Skeletal muscle cell (primary cell): ENCODE results near the gene CDH12.
"Not testable (repeated sequence)": the region's sequence is repeated elsewhere in the genome, so short reads cannot be mapped to it uniquely, and the experiment has no call there.

Source experiments
- DNase-seq: peaks from one replicate; pipeline ENCODE4 v3.0.0-alpha.2; 2010; ENCODE audit warnings: low read depth
- H3K4me3 ChIP-seq: 2 replicates; pipeline ENCODE4 v1.5.1; 2011; ENCODE audit warnings: low read depth, mild to moderate bottlenecking, control low read depth, low read length, moderate library complexity

CDH12 gene

GRCh38 chr5:22242532-22242931, 610.6 kb downstream of the CDH12 start:
- H3K4me3 ChIP-seq = no peak overlapping the region
- DNase-seq = no peak

DNA sequence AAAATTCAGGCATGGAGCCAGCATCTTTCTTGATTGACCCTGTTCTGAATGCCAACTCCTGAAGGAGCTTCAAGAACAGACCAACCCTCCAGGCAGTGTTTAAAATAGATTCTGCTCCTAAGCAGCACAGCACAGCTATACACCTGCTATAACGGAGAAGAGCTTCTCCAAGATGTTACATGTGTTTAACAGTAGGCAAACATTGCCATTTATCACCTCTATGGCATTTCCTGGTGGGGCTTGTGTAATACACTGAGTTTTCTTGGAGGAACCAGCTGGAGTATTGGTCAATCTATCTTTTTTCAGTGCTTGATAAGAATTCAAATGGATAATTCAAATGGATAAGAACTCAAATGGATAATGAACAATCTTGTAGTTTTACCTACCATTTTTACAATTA, 615.1 kb downstream of the CDH12 start:
- no peak for DNase-seq
- H3K4me3 ChIP-seq = no peak overlapping the region

DNA sequence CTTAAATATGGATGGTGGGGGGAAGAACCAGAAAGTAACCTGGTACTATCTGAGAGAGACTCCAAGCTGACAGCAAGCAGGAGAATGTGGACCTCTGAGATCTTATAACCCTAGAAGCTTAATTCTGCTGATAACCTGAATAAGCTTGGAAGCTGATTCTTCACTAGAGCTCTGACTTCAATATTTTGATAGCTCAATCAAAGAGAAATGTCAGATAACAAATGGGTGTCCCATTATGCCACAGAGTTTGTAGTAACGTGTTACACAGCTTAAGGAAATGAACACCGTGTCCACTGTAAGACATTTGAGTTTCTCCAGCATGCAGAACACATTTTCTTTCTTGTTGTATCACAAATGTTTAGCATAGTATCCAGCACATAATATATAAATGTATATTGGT, 626.7 kb downstream of the CDH12 start:
- DNase-seq = no peak
- H3K4me3 ChIP-seq = no peak overlapping the region

DNA sequence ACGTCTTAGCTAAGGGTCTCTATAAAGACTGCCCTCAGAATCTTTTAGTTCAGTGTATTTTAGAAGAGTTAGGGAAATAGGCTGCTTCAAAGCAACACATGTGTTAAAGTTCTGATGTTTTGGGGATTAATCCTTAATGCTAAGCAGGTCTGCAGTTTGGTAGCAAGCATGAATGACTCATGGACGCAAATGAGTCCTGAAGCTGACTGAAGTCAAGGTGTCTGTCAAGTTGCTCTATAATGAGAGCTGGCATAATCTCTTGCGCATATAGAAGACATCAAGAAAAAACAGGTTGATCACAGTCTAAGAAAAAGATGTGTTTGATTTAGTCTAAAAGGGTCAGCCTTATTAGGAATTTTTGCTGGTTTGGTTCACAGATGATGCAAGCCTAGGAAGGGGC, 630.1 kb downstream of the CDH12 start:
- DNase-seq = no peak
- no peak overlapping the region for H3K4me3 ChIP-seq

- not testable (repeated sequence) for H3K4me3 ChIP-seq, DNase-seq
Measured at GRCh38 chr5:22213703-22214495, 639.2 kb downstream of the CDH12 start.

DNA sequence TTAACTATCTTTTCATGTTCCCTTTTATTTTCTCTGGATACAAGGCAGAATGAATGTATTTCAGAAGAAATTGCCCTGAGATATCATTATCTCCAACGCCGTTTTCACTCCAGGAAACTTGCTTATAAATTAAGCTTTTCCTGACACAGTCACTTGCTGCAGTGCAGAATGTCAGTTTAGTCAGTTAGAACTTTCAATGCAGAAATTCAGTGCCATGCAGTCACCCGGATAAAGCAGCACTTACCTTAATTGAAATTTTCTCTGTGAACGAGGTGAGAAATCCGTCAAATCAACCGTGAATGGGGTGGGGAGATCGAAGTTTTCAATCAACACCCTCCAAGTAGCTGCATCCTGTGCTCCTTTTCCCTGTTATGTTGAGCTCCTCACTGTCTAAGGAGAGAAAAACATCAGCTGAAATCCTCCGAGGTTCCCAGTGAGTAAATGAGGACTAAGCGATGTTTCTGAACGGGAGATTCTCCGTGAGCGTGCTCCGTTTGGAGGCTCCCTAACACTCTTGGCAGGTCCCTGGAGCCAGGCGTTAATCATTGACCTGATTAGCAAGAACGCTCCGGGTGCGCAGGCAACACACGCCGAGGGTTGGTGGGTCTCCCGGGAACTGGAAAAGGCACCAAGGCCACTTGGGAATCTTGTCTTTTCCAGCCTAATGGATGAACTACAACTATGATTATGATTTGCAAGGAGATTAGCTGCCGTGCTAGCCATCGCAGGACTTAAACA, 640.7 kb downstream of the CDH12 start:
- not testable (repeated sequence) for DNase-seq, H3K4me3 ChIP-seq

GRCh38 chr5:22208463-22208862, 644.7 kb downstream of the CDH12 start:
- not testable (repeated sequence) for H3K4me3 ChIP-seq, DNase-seq

GRCh38 chr5:22188651-22189050, 664.5 kb downstream of the CDH12 start:
- DNase-seq, H3K4me3 ChIP-seq: not testable (repeated sequence)

DNA sequence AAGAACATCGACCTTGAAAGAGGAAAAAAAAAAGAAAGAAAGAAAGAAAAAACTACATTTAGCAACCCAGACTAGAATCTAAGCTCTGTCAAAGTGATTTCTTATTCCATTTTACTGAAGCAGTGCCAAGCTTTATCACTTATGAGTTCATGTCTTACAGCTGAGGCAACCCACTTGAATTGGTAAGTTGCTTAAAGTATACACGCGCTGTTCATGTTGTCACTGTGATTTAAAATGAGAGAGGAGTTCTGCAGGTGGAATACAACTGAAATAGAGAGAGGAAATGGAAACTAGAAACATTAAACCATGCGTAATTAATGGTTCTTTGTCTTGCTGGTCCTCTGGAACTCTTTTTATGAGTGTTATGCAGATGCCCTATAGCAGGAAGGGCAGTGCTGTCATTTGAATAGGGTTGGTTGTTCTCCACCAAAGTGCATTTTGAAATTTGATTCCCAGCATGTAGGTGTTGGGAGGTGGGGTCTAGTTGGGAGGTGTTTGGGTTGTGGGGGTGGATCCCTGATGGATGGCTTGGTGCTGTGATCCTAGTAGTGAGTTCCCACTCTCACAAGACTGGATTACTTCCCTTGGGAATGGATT, 665.4 kb downstream of the CDH12 start:
- H3K4me3 ChIP-seq, DNase-seq: not testable (repeated sequence)

DNA sequence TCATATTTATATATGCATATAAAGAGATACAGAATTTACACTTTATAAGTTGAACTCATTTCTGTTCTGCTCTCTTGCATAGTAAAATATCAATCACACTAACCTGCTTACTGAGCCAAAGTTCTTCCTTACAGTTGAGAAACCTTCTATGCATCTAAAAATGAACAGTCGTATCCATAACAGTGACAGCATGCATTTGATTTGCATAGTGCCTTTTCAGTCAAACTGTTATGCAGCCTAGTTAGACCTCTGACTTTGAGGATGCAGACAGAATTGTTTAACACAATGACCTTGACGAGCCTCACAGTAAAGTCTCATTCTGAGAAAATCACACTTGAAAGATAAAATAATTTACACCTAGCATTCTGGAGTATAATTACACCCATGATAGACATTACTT, 683.9 kb downstream of the CDH12 start:
- DNase-seq, H3K4me3 ChIP-seq: not testable (repeated sequence)

- H3K4me3 ChIP-seq, DNase-seq: not testable (repeated sequence)
Measured at GRCh38 chr5:22168704-22169103, 684.4 kb downstream of the CDH12 start.

DNA sequence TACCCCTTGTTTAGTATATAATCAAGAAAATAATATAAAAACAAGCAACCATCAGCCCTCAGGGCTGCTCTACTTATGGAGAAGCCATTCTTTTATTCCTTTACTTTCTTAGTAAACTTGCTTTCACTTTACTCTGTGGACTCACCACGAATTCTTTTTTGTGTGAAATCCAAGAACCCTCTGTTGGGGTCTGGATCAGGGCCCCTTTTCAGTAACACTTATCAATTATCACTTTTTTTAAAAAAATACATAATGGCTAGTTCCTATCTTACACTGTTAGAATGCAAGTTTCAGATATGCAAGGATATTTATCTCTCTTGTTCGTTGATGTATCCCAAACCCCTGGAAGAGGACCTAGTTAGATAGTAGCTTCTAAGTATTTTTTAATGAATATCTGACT, 687.2 kb downstream of the CDH12 start:
- not testable (repeated sequence) for H3K4me3 ChIP-seq, DNase-seq

DNA sequence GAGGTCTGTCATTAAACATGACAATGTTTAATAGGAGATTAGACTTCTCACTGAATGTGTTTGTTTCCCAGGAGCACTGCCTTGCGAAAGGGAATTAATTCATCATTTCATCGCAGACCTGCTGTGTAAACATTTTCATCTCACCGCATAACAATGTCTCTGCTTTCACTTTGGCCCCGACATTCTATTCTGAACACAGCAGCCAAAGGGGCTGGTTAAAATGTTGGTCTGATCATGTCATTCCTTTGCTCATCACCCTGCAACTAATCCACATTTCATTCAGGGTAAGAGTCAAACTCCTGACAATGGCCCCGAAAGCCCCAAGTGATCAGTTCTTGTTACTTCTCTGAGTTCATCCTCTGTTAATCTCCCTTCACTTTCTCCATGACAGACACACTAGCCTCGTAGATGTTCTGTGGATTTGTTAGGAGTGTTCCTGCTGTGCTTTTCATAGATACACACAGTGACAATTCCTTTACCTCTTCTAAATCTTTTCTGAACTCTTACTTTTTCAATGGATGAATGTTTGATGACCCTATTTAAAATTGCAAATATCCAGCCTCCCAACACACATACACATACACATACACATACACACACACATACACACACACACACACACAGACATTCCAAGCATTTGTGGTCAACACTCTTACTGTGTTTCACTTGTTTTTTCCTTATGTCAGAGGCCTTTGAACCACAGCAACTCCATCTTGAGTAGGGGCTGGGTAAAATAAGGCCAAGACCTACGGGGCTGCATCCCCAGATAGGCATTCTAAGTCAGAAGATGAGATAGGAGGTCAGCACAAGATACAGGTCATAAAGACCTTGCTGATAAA, 688.0 kb downstream of the CDH12 start:
- not testable (repeated sequence) for H3K4me3 ChIP-seq, DNase-seq

- H3K4me3 ChIP-seq, DNase-seq: not testable (repeated sequence)
Measured at GRCh38 chr5:22156953-22157352, 696.2 kb downstream of the CDH12 start.

DNA sequence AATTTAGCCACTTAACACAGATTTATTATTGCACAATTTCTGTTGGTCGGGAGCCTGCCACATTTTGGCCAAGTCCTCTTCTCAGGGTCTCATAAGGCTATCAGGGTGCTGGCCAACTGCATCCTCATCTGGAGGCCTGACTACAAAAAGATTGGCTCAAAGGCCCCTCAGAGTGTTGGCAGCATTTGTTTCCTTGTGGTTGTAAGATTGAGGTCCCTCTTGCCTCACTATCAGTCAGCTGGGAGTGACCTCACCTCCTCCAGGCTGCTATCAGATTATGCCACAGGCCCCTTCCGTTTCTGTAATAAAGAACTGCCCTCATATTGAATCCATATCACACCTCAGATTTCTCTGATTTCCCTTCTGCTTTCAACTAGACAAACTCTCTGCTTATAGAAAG, 698.4 kb downstream of the CDH12 start:
- not testable (repeated sequence) for DNase-seq, H3K4me3 ChIP-seq

DNA sequence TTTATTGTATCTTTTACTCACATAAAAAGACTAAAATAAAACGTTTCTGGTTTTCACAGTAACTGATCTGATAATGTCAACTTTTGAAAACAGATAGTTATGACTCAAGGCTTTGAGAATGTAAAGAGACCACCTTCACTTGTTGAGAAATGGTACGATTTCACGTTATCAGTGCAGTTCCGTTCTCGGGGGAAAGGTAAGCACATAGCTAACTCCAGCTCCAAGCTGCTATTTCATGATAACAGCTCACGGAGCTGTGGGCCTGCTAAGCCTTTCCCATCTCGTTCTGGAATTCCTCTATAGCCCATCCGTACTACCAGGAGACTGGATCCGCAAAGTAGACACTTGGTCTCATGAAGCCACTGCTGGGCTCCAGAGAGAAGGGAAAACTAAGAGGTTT, 701.3 kb downstream of the CDH12 start:
- not testable (repeated sequence) for H3K4me3 ChIP-seq, DNase-seq

GRCh38 chr5:22140418-22140817, 712.7 kb downstream of the CDH12 start:
- not testable (repeated sequence) for DNase-seq, H3K4me3 ChIP-seq

DNA sequence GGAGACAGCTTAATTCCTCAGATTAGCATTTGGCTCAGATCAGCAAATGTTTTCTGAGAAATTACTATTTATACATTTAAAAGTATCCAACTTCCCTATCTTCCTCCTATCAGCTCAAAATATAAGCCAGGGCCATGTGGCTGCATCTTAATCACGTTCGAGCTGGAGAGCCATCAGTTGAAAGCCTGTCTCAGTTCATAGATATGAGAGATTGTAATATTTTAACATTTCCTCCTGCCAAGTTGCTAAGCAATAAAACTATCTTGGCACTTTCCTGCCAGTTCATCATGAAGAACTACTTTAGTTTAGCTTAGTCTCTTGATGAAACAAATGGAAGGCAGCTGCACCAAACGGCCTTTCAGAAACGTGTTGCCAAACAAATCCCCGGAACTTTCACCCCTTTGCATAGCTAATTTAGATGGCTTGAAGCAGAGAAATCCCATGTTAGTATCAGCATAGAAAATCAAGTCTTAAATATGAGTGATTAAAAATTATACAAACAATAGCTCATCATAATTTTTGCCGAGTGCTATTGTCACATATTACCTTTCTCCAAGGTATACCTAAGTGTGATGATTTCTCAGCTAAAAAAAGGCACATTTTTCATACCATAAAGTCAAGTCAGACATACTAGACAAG, 713.4 kb downstream of the CDH12 start:
- not testable (repeated sequence) for DNase-seq, H3K4me3 ChIP-seq

GRCh38 chr5:22111320-22111719, 741.8 kb downstream of the CDH12 start:
- DNase-seq = no peak
- H3K4me3 ChIP-seq = no peak overlapping the region
